Neural cell (in vitro differentiated cells): ENCODE results near the gene WHAMM.

Experiments
- EP300 ChIP-seq: fragments of 450-650 bp; conservative IDR thresholded peaks from 2 replicates; pipeline ENCODE4 v1.6.1; 2014; ENCODE audit warnings: antibody characterized with exemption, mild to moderate bottlenecking, moderate library complexity; ENCODE audit not compliant: poor library complexity, severe bottlenecking
- EZH2 ChIP-seq: fragments of 200-600, 300-800 bp; shearing (Covaris generic), sonication (generic); IDR thresholded peaks from 2 replicates; pipeline ENCODE4 v1.6.1; 2014; ENCODE audit warnings: antibody characterized with exemption, low read length, borderline replicate concordance, mild to moderate bottlenecking; ENCODE audit not compliant: insufficient read depth, poor library complexity, severe bottlenecking
- POLR2AphosphoS5 ChIP-seq: IDR thresholded peaks from 2 replicates; pipeline ENCODE4 v1.6.1; 2012
- TF ChIP-seq, protein P1 (sequence below): fragments of 450-650 bp; IDR thresholded peaks from 2 replicates; pipeline ENCODE4 v1.5.1; 2014; ENCODE audit warnings: antibody characterized with exemption, mild to moderate bottlenecking, moderate library complexity; ENCODE audit not compliant: poor library complexity, severe bottlenecking
- TF ChIP-seq, protein P2 (sequence below): IDR thresholded peaks from 2 replicates; pipeline ENCODE4 v1.6.1; 2012; ENCODE audit warnings: borderline replicate concordance

DNA sequence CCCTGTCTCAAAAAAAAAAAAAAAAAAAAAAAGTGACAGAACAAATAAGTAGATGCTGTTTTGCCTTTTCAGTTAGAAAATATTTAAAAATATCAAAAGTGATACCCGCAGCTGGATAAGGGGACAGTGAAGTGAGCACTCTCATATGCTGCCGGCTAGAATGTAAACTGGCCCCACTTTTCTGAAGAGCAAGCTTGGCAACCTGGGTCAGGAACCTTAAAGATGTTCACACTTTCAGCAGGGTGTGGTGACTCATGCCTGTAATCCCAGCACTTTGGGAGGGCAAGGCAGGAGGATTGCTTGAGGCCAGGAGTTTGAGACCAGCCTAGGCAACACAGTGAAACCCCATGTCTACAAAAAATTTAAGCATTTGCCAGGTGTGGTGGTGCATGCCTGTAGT is 20.9 kb upstream of the WHAMM start:
- TF ChIP-seq, protein P1, sequence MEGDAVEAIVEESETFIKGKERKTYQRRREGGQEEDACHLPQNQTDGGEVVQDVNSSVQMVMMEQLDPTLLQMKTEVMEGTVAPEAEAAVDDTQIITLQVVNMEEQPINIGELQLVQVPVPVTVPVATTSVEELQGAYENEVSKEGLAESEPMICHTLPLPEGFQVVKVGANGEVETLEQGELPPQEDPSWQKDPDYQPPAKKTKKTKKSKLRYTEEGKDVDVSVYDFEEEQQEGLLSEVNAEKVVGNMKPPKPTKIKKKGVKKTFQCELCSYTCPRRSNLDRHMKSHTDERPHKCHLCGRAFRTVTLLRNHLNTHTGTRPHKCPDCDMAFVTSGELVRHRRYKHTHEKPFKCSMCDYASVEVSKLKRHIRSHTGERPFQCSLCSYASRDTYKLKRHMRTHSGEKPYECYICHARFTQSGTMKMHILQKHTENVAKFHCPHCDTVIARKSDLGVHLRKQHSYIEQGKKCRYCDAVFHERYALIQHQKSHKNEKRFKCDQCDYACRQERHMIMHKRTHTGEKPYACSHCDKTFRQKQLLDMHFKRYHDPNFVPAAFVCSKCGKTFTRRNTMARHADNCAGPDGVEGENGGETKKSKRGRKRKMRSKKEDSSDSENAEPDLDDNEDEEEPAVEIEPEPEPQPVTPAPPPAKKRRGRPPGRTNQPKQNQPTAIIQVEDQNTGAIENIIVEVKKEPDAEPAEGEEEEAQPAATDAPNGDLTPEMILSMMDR = no peak
- TF ChIP-seq POLR2AphosphoS5 (no peak), EZH2 (no peak), EP300 (no peak)
- TF ChIP-seq, protein P2, sequence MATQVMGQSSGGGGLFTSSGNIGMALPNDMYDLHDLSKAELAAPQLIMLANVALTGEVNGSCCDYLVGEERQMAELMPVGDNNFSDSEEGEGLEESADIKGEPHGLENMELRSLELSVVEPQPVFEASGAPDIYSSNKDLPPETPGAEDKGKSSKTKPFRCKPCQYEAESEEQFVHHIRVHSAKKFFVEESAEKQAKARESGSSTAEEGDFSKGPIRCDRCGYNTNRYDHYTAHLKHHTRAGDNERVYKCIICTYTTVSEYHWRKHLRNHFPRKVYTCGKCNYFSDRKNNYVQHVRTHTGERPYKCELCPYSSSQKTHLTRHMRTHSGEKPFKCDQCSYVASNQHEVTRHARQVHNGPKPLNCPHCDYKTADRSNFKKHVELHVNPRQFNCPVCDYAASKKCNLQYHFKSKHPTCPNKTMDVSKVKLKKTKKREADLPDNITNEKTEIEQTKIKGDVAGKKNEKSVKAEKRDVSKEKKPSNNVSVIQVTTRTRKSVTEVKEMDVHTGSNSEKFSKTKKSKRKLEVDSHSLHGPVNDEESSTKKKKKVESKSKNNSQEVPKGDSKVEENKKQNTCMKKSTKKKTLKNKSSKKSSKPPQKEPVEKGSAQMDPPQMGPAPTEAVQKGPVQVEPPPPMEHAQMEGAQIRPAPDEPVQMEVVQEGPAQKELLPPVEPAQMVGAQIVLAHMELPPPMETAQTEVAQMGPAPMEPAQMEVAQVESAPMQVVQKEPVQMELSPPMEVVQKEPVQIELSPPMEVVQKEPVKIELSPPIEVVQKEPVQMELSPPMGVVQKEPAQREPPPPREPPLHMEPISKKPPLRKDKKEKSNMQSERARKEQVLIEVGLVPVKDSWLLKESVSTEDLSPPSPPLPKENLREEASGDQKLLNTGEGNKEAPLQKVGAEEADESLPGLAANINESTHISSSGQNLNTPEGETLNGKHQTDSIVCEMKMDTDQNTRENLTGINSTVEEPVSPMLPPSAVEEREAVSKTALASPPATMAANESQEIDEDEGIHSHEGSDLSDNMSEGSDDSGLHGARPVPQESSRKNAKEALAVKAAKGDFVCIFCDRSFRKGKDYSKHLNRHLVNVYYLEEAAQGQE = no peak
